ENCODE data around the gene SPSB2.

The SPSB2 gene

GRCh38 chr12:6851153-6851920, 21.8 kb downstream of the SPSB2 start, which contains the start of gene CDCA3:
Gene CDCA3, minus strand, starts transcription at chr12:6851286. Its CDS starts 334 bp downstream, at chr12:6850952.
- ChIA-PET CTCF (interaction anchor here (0.7 to 8.1 kb wide), 15 partner anchors 9 to 230 kb away, joined by 3 to 130 read pairs (median 6); partner anchors contain the start of genes GNB3, MLF2, PTMS and SPSB2), POLR2A (interaction anchor here (0.6 to 3.3 kb wide), 14 partner anchors 10 to 576 kb away, joined by 3 to 89 read pairs (median 6); partner anchors contain the start of genes GAPDH, SPSB2, TPI1 and VAMP1)
- peak; percentile 100 for DNase-seq (ENCODE audit: extremely low spot score)
- TF ChIP-seq CTCF (IDR thresholded peaks at IDR 0.05; ENCODE audit: control extremely low read depth, extremely low read depth, low read depth, missing control alignments) = no peak

DNA sequence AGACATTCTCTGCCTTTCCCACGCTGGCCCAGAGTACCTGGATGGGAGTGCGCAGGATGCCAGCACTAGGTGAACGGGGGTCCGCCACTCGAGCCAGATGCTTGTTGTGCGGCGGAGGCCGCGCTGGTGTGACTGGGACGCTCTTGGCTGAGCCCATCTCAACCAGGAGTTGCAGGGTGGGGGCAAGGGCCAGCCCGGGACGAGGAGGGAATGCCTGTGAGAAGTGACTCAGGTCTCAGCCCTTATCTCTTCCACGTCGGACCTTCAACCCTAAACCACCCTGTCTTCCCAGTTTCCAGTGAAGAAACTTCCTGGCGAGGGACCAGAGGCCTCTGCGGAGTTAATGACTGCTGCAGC, 22.3 kb downstream of the SPSB2 start:
- POLR2A ChIA-PET = interaction anchor here (0.6 to 3.3 kb wide), 11 partner anchors 11 to 380 kb away, joined by 3 to 89 read pairs (median 6); partner anchors contain the start of genes GAPDH, SPSB2, TPI1 and VAMP1
- no peak for TF ChIP-seq CTCF (IDR thresholded peaks at IDR 0.05; ENCODE audit: control extremely low read depth, extremely low read depth, low read depth, missing control alignments)
- CTCF ChIA-PET = interaction anchor here (0.9 to 8.1 kb wide), 9 partner anchors 9 to 97 kb away, joined by 4 to 130 read pairs (median 7); partner anchors contain the start of genes GNB3, MLF2, PTMS and SPSB2
- DNase-seq (ENCODE audit: extremely low spot score) = no peak

GRCh38 chr12:6849976-6850560, 23.0 kb downstream of the SPSB2 start:
- ChIA-PET POLR2A (no interaction called here), CTCF (interaction anchor here (1.0 to 8.1 kb wide), 5 partner anchors 11 to 83 kb away, joined by 3 to 130 read pairs (median 7); partner anchors contain the start of genes PTMS, SPSB2 and TPI1)
- no peak for TF ChIP-seq CTCF (IDR thresholded peaks at IDR 0.05; ENCODE audit: control extremely low read depth, extremely low read depth, low read depth, missing control alignments)
- DNase-seq (ENCODE audit: extremely low spot score) = no peak

GRCh38 chr12:6849427-6849826, 23.7 kb downstream of the SPSB2 start:
- no peak for DNase-seq (ENCODE audit: extremely low spot score)
- POLR2A ChIA-PET = no interaction called here
- TF ChIP-seq CTCF (IDR thresholded peaks at IDR 0.05; ENCODE audit: control extremely low read depth, extremely low read depth, low read depth, missing control alignments) = no peak
- CTCF ChIA-PET = interaction anchor here (1.0 to 8.1 kb wide), 4 partner anchors 15 to 33 kb away, joined by 3 to 130 read pairs (median 6); partner anchors contain the start of genes SPSB2 and TPI1

DNA sequence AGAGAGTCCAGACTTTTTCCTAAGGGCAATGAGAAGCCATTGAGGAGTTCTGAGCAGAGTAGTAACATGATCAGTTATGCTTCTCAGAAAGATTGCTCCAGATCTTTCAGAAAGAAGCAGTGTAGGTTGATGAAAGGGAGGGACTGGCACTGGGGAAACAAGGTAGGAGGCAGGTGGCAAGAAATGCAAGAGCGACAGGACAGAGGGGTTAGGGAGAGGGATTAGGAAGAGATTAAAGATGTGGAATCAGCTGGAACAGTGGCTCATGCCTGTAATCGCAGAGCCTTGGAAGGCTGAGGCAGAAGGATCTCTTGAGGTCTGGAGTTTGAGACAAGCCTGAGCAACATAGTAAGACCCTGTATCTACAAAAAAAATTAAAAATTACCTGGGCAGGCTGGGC, 25.4 kb downstream of the SPSB2 start:
- TF ChIP-seq CTCF (IDR thresholded peaks at IDR 0.05; ENCODE audit: control extremely low read depth, extremely low read depth, low read depth, missing control alignments) = no peak
- ChIA-PET POLR2A (interaction anchor here (1.4 kb wide), 1 partner anchor 20 kb away, joined by 5 read pairs; the partner anchor contains the start of gene TPI1), CTCF (interaction anchor here (1.1 to 2.8 kb wide), 7 partner anchors 11 to 43 kb away, joined by 5 to 11 read pairs (median 7); partner anchors contain the start of gene SPSB2)
- no peak for DNase-seq (ENCODE audit: extremely low spot score)

- CTCF ChIA-PET = interaction anchor here (1.5 to 2.8 kb wide), 3 partner anchors 10 to 26 kb away, joined by 6 to 11 read pairs (median 7); partner anchors contain the start of gene SPSB2
- TF ChIP-seq CTCF (IDR thresholded peaks at IDR 0.05; ENCODE audit: control extremely low read depth, extremely low read depth, low read depth, missing control alignments) = no peak
- DNase-seq (ENCODE audit: extremely low spot score) = no peak
- POLR2A ChIA-PET = no interaction called here
Observed at GRCh38 chr12:6846316-6846869, 26.7 kb downstream of the SPSB2 start.
